ENCODE measurements around the gene SIGLEC12. TPM values are rescaled to one million over a fixed set of nuclear protein-coding genes. Genes with fewer than 3 reads are reported as not detected.

The SIGLEC12 gene
- total and polyA plus RNA-seq, 9 of the 15 experiments (the other 6 are each of a cell fraction or from before 2014, with no cell fraction given) = 0.08 to 1.3 (median 0.54) TPM

DNA sequence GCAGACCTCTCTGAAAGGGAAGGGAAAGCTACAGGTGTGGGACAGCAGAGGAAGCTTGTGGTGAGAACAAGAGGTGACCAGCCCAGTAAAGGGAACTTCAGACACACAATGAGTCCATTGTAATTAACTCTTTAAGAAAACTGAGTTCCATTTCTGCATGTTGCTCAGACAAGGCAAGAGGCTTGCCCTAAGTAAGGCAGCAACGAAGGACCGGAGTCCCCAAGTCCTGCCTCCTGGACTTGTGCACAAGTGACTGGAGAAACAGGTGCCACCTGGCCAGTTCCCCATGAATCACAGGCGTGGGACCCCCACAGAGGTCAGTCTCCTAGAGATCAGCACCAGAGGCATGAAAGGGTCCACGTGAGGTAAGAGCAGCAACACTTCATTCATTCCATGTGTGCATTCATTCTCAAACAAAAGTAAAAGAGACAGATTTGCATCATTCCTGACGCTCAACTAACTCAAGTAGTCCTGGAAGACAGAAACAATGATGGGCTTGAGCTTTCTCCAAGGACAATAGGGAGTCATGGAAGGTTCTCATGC is 44.6 kb upstream of the SIGLEC12 start:
- H3K79me2 ChIP-seq (ENCODE audit: control insufficient read depth, insufficient read depth, low read length) = peaks cover 53% of the 10 kb centered on the region
- POLR2A ChIA-PET = interaction anchor here (0.6 to 3.5 kb wide), 12 partner anchors 10 to 1055 kb away, joined by 3 to 31 read pairs (median 6); partner anchors contain the start of genes SIGLEC6 and ZNF175
- WGBS (ENCODE audit: insufficient coverage, low coverage, missing lambda C conversion rate) = 22% methylated on average over 5 of the region's 5 CpGs
- no peaks in the 10 kb centered on the region for H3K9me1 ChIP-seq (ENCODE audit: control insufficient read depth, insufficient read depth, low read length)
- FAIRE-seq = no peak
- intact Hi-C loops (cut with micrococcal nuclease) (loop anchor here (2.0 kb wide), 3 partner anchors 27 to 77 kb away; no protein-coding TSS in a partner anchor), in situ Hi-C loops (cut with MboI) (no loop called here)
- BruUV-seq (replicated peaks) = no TSS peak
- H2AFZ ChIP-seq (ENCODE audit: low read depth, low read length) = peak overlapping the region; percentile 30
- peaks cover 2% of the 10 kb centered on the region; the same call in 1 of the 3 replicates for H3K36me3 ChIP-seq (ENCODE audit: control insufficient read depth, insufficient read depth, low read length)
- no peak overlapping the region for H3K4me3 ChIP-seq
- peak overlapping the region; percentile 88 to 98 for H3K9ac ChIP-seq (ENCODE audit: insufficient read depth in 1 of 2, low read depth in 2 of 2, low read length in 2 of 2)
- no peaks in the 10 kb centered on the region for H3K9me3 ChIP-seq (replicated peaks; ENCODE audit: control insufficient read depth, insufficient read depth, low read depth, low read length)
- DNase-seq (ENCODE audit: extremely low read depth in 1 of 4, low spot score in 3 of 4) = no peak
- H3K4me1 ChIP-seq (replicated peaks in 1 of 2; ENCODE audit: control insufficient read depth in 2 of 2, insufficient read depth in 2 of 2, low read length in 2 of 2) = peaks cover 68 to 72% of the 10 kb centered on the region in 2 experiments
- H3K27me3 ChIP-seq (ENCODE audit: control insufficient read depth in 2 of 2, insufficient read depth in 2 of 2, low read length in 2 of 2) = no peaks in the 10 kb centered on the region; a peak in 1 of 5 replicates
- CTCF ChIA-PET (ENCODE audit: low intra/inter-chr PET ratio) = no interaction called here
- peak overlapping the region; percentile 98 for H3K4me2 ChIP-seq (ENCODE audit: insufficient read depth, low read length)
- no peaks in the 10 kb centered on the region for H4K20me1 ChIP-seq (replicated peaks; ENCODE audit: control insufficient read depth, insufficient read depth, low read length)
- H3K27ac ChIP-seq (ENCODE audit: extremely low read depth, low read depth, low read length) = peak overlapping the region; percentile 100
- no peak for ATAC-seq
- peak; percentile 56; the same call in 1 of the 2 replicates for TF ChIP-seq HDAC8 (tag; IDR thresholded peaks at IDR 0.05)
- TF ChIP-seq CBX5 (IDR thresholded peaks at IDR 0.05; ENCODE audit: borderline replicate concordance, low read depth) = no peak
- TF ChIP-seq RUNX1 (IDR thresholded peaks at IDR 0.05; ENCODE audit: low read depth) = no peak
- TF ChIP-seq SMARCE1 (IDR thresholded peaks at IDR 0.05) = no peak
- TF ChIP-seq, protein P1, sequence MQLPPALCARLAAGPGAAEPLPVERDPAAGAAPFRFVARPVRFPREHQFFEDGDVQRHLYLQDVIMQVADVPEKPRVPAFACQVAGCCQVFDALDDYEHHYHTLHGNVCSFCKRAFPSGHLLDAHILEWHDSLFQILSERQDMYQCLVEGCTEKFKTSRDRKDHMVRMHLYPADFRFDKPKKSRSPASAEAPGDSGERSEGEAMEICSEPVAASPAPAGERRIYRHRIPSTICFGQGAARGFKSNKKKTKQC (CRISPR knock-in tag; IDR thresholded peaks at IDR 0.05) = no peak
- TF ChIP-seq ZNF24 (IDR thresholded peaks at IDR 0.05) = peak; percentile 98
- no peak for TF ChIP-seq PML (IDR thresholded peaks at IDR 0.05; ENCODE audit: low read length)
- TF ChIP-seq DIDO1 (tag; IDR thresholded peaks at IDR 0.05; ENCODE audit: low read depth) = no peak
- TF ChIP-seq ZNF23 (CRISPR knock-in tag; IDR thresholded peaks at IDR 0.05) = no peak
- TF ChIP-seq, protein P2, sequence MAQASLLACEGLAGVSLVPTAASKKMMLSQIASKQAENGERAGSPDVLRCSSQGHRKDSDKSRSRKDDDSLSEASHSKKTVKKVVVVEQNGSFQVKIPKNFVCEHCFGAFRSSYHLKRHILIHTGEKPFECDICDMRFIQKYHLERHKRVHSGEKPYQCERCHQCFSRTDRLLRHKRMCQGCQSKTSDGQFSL (CRISPR knock-in tag; IDR thresholded peaks at IDR 0.05) = no peak
- TF ChIP-seq, protein P2 (tag; IDR thresholded peaks at IDR 0.05) = peak in 1 of 2 experiments; percentile 60; a peak in 2 of 4 replicates
- TF ChIP-seq PHF8 (IDR thresholded peaks at IDR 0.05; ENCODE audit: borderline replicate concordance, low read length) = no peak
- no peak for TF ChIP-seq ZC3H11A (IDR thresholded peaks at IDR 0.05; ENCODE audit: low read depth, low read length)
- TF ChIP-seq ZNF263 (CRISPR knock-in tag; IDR thresholded peaks at IDR 0.05; ENCODE audit: borderline replicate concordance) = no peak
- no peak for TF ChIP-seq CHD1 (IDR thresholded peaks at IDR 0.05; ENCODE audit: low read length)
- TF ChIP-seq SREBF1 (IDR thresholded peaks at IDR 0.05; ENCODE audit: borderline replicate concordance, low read depth, low read length) = no peak
- TF ChIP-seq YY1 (IDR thresholded peaks at IDR 0.05; ENCODE audit: borderline replicate concordance in 1 of 3, control insufficient read depth in 1 of 3, extremely low read depth in 1 of 3, insufficient read depth in 3 of 3, insufficient read length in 1 of 3, insufficient replicate concordance in 2 of 3, low read depth in 1 of 3, low read length in 2 of 3) = no peak
- TF ChIP-seq, protein P3, sequence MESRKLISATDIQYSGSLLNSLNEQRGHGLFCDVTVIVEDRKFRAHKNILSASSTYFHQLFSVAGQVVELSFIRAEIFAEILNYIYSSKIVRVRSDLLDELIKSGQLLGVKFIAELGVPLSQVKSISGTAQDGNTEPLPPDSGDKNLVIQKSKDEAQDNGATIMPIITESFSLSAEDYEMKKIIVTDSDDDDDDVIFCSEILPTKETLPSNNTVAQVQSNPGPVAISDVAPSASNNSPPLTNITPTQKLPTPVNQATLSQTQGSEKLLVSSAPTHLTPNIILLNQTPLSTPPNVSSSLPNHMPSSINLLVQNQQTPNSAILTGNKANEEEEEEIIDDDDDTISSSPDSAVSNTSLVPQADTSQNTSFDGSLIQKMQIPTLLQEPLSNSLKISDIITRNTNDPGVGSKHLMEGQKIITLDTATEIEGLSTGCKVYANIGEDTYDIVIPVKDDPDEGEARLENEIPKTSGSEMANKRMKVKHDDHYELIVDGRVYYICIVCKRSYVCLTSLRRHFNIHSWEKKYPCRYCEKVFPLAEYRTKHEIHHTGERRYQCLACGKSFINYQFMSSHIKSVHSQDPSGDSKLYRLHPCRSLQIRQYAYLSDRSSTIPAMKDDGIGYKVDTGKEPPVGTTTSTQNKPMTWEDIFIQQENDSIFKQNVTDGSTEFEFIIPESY (CRISPR knock-in tag; IDR thresholded peaks at IDR 0.05) = no peak

Data from K562 (cell line).